Cortex of kidney (tissue), 1 donor: ENCODE data around the gene HIPK1.

Experiments
- DNase-seq: peaks from one replicate; lab custom pipeline; 2025; lab: John Stamatoyannopoulos, UW

The HIPK1 gene

DNA sequence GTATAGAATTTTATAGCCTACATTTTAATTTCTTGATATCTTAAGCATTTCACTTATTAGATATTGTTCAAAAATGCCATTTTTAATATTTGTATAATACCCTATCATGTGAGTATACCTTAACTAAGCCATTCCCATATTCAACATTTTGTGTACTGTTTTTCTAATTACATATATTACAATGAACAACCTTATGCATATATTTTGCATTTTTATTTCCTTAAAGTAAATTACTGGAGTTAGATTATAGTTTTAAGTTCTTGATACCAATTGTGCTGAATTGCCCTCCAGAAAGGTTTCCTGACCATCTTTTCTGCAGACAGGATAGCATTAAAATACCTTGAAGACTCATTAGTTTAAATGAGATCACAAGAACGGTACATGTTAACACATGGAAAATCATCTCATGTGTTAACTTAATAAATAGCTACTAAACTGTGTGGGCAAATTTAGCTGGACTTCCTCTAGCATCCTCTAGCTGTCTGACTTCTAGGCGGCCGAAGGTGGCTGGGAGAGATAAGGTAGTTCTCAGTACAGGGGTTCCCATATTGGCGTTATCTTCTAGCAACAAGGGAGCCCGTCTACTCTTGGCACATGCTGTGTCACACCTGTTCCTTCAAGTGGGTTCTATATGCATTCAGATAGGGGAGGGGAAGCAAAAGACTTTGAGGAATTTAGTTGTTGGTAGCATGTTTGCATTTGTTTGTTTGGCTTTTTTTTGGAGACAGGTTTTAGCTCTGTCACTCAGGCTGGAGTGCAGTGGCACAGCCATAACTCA is 15.0 kb upstream of the HIPK1 start:
- DNase-seq, result no peak

DNA sequence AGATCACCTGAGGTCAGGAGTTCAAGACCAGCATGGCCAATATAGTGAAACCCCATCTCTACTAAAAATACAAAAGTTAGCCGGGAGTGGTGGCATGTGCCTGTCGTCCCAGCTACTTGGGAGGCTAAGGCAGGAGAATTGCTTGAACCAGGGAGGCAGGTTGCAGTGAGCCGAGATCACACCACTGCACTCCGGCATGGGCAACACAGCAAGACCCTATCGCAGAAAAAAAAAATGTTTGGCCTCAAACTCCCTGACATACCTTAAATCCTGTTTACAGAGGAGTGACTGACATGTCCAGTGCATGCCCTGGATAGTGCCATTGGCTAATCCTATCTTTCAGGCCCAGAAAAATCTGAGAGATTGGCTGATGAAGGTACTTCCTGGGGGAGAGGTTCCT is 12.2 kb upstream of the HIPK1 start:
- no peak for DNase-seq

DNA sequence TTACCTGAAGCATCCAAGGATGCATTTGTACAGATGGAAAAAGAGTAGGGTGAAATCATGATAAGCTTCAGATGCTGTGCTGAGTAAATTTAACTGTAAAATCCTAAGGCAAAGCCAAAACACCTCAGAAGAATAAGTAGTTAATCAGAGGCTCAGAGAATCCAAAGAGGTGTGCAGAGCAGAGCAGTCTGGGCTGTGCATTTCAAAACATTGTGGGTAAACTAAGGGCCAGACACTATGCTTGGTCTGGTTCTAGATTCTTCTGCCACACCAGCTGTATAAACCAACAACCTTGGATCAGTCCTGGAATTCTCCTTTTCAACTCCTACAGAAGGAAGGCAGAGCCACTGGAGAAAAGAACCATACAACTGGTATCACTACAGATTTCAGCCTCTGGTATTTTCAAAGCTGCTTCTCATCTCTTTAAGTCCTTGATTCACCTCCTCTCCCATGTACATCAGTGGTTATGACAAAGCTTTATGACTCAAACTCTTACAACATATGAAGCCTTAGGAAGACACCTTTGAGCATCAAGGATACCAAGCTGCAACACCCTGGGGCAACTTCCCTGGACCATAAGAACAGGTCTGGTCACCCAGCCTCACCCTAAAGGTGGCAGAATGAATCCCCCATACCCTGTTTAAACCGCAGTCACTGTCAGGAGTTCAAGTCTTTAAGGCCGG is 11.6 kb upstream of the HIPK1 start:
- no peak for DNase-seq

DNA sequence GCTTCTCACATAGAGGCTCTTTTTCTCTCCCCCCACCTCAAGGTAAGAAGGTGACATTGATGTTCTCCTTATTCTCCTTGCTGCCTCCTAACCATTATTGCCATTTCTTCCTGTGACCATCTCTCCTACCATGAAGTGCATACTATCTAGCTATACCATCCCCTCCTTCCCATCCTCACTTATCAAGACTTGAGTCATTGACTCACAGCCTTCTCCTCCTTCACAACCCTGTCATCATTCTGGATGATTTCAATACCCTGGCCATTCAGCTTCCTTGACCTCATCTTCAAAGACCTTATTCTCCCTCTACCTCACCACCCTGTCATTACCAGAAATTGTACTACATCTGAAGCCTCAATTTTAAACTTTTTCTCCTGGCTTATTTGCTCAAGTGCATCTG is 10.9 kb upstream of the HIPK1 start:
- no peak for DNase-seq

DNA sequence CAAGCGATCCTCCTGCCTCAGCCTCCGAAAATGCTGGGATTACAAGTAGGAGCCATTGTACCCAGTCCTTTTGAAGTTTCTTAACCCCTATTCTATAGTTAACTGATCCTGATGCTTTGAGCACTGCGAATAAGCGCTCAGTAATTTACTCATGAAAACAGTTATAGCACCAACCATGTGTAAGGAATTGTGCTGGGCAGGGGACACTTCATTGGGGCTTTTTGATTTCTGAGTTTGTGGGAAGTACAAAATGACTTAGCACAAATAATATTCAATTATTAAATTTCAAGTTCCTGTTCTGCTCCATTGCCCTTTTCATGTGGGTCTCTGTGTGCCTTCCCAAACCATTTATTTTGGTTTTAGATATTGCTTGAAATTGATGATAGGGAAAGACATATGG is 6.2 kb upstream of the HIPK1 start:
- no peak for DNase-seq

DNA sequence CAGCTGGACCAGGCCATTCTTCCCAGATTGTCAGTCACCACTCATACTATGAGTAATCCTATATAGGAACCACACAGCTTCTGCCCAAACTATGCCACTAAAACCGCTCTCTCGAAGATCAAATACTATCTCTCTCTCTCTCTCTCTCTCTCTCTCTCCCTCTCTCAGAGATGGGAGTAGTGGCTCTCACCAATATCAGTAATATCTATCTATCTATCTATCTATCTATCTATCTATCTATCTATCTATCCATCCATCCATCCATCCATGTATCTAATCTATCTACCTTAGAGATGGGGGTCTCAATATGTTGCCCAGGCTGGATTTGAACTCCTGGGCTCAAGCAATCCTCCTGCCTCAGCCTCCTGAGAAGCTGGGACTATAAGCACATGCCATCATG is 4.7 kb upstream of the HIPK1 start:
- no peak for DNase-seq

DNA sequence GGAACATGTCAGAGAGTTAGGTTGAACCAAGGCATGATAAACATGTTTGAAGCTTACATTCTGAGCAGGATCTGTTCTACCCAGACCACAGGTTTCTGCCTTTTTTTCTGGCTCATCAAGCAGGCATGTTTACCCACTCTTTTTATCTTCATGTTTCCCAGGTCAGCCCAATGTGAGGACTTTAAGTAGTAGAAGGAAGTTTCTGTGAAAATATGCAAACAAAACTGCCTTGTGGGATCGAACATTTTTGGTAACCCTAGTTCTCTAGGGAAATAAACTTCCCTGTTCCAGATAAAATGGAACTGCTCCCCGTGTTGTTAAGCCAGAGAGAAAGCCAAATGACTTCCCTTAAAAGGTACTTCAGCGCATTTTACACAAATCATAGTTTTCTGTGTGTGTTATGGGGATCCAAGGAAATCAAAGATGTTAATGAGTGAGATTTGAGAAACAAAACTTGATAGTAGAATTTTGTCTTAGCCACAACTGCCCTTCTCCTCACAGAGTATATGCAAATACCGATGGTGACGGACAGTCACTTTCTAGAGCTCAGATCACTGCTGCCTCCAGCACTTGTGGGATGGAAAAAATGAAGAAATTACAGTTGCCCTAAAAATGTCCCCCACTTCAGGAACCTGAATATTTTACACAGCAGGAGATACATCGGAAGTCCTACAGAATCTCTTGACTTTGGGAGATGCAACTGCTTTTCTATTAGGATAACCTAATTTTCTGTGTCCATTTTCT is 765 bp upstream of the HIPK1 start:
- DNase-seq, result no peak

DNA sequence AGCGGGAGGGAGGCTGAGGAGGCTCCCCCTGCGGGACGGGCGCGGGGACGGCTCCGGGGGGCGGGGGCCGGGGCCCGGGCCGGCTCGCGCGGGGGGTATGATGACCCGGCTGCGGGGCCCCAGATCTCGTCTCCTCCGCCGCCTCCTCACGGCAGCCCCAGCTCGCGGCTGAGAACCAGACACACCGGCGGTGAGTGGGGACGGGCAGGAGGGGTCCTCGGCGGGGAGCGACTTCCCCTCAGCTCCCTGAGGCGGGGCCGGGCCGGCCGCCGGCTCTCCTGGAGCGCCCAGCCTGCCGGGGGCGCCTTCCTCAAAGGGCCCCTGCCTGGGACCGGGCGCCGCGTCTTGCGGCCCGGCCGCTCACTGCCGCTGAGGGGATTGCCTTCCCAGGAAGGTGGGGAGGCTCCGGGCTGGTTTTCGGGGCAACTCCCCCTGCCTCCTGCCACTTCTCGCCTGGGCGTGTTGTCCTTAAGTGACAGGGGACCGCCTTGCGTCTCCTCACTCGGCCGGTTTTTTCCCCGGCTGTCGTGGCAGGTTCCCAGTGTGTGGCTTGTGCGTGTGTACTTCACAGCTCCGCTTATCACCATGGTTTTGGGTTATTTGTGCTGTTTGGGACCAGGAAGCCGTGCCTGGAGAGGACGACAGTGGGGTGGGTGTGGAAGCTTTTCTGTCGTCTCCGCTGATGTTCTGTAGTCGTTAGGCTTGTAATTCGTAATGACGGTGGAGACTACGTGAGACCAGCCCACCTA is 800 bp downstream of the HIPK1 start:
- no peak for DNase-seq

DNA sequence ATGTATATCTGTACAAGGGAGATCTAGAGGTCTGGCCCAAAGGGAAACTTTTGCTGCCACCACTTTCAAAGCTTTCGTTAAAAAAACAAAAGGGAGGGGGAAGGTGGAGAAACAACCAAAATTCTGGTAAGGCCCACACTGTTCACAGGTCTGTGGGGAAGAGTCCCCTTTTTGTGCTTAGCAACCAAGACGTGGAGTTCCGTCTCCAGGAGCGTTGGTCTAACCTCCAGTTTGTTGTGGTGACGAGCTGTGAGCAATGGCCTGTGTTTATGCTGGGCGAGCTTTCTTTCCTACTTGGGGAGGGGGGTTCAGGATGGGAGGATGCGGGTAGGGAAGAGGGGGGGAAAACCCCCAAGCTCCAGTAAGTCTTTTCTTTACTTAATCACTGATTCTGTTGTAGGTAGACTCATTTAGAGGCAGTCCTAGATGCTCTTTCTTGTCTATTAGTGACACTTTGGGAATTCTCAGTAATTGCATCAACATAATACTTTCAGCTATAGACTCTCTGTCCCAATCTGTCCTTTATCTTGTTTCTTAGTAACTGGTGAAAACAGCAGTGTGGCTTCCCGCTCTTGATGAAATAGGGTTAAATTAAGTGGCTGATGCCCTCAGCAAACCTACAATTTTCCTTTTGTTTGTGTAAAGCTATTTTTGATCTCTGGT is 1.5 kb downstream of the HIPK1 start:
- no peak for DNase-seq

DNA sequence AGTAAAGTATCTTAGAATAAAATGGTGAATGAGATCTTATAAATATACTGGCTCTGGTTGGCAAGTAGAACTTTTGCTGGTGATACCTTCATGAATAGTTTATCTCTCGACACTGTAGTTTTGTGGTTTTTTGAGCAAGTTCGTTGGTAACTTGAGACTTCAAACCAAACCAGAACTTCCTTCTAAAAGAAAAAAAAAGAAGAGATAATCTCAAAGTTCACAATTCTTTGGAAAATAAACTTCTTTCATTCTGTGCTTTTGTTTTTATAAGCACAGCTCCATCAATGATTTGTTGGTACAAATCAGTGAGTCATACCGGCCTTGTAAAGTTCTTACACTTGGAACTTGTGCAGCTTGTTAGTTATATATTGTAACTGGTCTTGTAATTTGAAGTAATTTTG is 2.3 kb downstream of the HIPK1 start:
- no peak for DNase-seq

DNA sequence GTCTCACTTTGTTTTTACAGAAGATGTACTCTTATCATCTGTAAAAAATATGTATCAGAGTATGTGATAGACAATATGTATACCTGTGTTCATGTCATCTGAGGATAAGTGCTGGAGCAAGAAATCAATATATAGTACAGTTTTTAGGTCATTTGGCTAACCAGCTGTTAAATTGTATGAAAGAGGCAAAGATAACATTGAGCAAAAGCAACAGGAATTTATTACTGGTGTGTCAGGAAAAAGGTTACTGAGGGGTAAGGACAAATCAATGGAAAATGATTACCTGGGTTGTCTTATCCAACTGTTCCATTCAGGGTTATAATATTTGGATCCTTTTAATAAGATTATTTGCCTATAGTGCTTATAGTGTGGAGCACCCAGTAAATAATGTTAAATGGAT is 4.9 kb downstream of the HIPK1 start:
- DNase-seq, result no peak

DNA sequence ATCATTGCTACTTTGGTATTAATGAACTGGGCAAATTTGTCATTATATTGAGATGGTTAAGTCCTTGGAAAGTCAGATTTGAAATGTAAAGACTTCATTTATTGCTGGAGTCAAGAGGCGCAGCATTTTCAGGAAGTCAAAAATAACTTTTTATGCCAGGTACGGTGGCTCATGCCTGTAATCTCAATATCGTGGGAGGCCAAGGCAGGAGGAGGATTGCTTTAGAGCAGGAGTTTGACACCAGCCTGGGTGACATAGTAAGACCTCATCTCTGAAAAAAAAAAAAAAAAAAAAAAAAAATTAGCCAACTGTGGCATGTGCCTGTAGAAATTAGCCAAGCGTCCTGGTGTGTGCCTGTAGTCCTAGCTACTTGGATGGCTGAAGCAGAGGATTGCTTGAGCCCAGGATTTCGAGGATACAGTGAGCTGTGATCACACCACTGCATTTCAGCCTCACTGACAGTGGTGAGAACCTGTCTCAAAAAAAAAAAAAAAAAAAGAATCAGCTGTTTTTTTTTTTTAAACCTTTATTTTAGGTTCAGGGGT is 5.5 kb downstream of the HIPK1 start:
- no peak for DNase-seq

DNA sequence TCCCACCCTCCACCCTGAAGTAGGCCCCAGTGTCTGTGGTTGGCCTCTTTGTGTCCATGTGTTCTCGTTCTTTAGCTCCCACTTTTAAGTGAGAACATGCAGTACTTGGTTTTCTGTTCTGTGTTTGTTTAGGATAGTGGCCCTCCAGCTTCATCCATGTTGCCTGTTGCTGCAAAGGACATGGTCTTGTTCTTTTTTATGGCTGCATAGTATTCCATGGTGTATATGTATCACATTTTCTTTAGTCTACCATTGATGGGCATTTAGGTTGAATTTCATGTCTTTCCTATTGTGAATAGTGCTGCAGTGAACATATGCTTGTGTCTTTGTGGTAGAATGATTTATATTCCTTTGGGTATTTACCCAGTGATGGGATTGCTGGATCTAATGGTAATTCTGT is 6.1 kb downstream of the HIPK1 start:
- no peak for DNase-seq

DNA sequence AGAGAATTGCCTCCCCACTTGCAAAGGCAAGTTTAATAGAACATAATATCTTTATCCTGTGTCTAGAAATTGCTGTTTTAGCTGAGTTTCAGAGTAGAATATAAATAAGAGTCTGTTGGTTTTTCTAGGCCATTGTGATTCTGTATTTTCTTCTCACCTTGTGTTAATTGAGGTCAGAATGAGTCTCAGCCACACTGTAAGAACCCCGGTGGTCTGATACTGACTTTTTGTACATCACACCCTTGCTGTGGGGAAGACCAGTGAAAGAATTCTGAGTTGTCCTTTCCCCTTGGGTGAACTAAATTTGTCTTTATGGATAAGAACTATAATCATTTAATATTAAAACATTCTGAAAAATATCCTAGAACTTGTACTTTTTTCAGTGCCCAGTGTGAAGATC is 6.8 kb downstream of the HIPK1 start:
- DNase-seq, result no peak

DNA sequence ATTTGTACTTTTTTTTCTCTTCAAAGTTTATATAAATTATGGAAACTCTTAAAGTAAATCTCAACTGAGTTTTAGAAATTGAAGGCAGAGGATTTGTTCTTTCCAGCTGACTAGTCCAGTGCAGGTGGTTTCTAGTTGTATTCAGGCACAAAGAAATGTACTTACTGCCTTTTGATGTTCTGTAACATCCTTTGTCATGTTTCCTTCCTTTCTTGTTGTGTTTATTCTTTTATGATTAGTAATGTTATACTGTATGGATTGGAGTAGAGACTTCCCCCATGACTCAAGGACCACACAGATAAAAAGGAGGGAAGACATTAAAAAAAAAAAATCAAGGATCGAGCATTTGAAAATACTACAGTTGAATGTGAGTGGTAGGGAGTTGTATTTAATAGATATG is 8.0 kb downstream of the HIPK1 start:
- no peak for DNase-seq

DNA sequence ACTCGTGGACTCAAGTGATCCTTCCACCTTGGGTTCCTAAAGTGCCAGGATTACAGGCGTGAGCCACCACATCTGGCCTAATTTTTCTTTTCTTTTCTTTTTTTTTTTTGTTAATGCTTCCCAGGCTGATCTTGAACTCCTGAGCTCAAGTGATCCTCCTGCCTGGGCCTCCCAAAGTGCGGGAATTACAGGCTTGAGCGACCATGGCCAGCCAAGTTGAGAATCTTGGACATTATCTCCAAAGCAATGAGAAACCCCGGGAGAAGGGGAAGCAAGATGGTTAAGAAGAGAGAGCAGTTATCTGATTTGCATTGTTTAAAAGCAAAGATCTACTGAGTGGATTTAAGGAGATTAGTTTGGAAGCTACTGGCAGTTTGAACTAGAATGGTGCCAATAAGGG is 9.1 kb downstream of the HIPK1 start:
- DNase-seq, result no peak

DNA sequence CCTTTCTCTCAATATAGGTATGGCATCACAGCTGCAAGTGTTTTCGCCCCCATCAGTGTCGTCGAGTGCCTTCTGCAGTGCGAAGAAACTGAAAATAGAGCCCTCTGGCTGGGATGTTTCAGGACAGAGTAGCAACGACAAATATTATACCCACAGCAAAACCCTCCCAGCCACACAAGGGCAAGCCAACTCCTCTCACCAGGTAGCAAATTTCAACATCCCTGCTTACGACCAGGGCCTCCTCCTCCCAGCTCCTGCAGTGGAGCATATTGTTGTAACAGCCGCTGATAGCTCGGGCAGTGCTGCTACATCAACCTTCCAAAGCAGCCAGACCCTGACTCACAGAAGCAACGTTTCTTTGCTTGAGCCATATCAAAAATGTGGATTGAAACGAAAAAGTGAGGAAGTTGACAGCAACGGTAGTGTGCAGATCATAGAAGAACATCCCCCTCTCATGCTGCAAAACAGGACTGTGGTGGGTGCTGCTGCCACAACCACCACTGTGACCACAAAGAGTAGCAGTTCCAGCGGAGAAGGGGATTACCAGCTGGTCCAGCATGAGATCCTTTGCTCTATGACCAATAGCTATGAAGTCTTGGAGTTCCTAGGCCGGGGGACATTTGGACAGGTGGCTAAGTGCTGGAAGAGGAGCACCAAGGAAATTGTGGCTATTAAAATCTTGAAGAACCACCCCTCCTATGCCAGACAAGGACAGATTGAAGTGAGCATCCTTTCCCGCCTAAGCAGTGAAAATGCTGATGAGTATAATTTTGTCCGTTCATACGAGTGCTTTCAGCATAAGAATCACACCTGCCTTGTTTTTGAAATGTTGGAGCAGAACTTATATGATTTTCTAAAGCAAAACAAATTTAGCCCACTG is 11.5 kb downstream of the HIPK1 start:
- DNase-seq, result no peak

DNA sequence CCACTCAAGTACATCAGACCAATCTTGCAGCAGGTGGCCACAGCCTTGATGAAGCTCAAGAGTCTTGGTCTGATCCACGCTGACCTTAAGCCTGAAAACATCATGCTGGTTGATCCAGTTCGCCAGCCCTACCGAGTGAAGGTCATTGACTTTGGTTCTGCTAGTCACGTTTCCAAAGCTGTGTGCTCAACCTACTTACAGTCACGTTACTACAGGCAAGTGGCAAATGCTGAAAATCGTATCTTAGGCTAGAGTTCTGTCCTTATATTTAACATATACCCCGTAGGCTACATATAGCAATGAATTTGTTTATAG is 12.1 kb downstream of the HIPK1 start:
- no peak for DNase-seq

DNA sequence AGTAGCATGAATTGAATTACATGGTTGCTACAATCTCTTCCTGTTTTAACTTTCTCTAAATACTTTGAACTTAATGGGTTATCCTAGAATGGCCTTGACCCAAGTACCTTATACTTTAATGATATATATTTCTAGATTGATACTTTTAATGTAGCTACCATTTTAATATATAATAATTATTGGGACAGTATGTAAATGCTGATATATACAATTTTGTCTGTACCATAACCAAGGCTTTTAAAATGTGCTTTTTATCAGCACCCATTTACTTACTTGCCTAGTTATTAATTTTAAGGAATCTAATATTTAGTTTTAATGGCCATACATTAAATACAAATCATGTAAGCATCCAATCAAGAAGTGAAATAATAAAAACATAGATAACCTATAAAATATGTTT is 13.4 kb downstream of the HIPK1 start:
- no peak for DNase-seq

DNA sequence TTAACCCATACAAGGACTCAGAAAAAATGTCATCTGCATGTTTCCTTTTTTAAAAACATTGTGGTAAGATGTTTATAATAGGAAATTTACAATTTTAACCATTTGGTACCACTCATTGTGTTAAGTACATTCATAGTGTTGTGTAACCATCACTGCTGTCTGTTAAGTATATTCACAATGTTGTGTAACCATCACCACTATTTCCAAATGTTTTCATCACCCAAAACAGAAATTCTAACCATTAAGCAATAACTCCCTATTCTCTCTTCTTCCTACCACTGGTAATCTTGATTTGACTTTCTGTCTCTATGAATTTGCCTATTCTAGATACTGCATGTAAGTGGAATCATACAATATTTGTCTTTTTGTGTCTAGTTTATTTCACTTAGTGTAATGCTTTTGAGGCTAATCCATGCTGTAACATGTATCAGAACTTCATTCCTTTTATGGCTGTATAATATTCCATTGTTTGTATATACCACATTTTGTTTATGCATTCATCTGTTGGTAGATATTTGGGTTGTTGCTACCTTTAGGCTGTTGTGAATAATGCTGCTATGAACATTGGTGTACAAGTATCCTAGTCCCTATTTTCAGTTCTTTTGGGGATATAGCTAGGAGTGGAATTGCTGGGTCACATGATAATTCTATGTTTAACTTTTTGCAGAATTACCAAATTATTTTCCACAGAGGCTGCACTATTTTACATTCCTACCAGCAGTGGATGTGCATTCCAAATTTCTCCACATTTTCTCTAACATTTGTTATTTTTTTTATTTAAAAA is 14.1 kb downstream of the HIPK1 start:
- no peak for DNase-seq
